SK-N-SH treated with all-trans-retinoic acid at 6 μM for 48 hours (cell line): Measurements from ENCODE around the gene C1R.
A peak's percentile ranks its signal among the peaks of the same experiment; 100 is the strongest.

Experiments used
- ATAC-seq: fragments of 200-7000 bp; cut with Tn5 transposase; 3 replicates; pipeline ENCODE4 v1.9.1; 2020; ENCODE audit warnings: mild to moderate bottlenecking, moderate library complexity
- ARNTL ChIP-seq: fragments of 450-650 bp; formaldehyde crosslinking; IDR thresholded peaks from 2 replicates; pipeline ENCODE4 v1.5.0; 2020; ENCODE audit warnings: low read depth, mild to moderate bottlenecking, moderate library complexity, borderline replicate concordance
- ESRRG ChIP-seq: fragments of 250-450 bp; sonication (Bioruptor Pico); IDR thresholded peaks from 2 replicates; pipeline ENCODE4 v1.6.1; 2021; ENCODE audit warnings: mild to moderate bottlenecking
- GLIS3 ChIP-seq: fragments of 250-450 bp; sonication (Bioruptor Pico); IDR thresholded peaks from 2 replicates; pipeline ENCODE4 v1.5.0; 2020; ENCODE audit warnings: mild to moderate bottlenecking, moderate library complexity
- ISL1 ChIP-seq: fragments of 250-450 bp; sonication (Bioruptor Pico); IDR thresholded peaks from 2 replicates; pipeline ENCODE4 v2.1.2; 2022; ENCODE audit warnings: mild to moderate bottlenecking, moderate library complexity
- OSR1 ChIP-seq: fragments of 250-450 bp; sonication (Bioruptor Pico); IDR thresholded peaks from 2 replicates; pipeline ENCODE4 v1.8.0; 2022; ENCODE audit warnings: moderate library complexity, mild to moderate bottlenecking, inconsistent platforms
- SNAI2 ChIP-seq: fragments of 250-450 bp; sonication (Bioruptor Pico); IDR thresholded peaks from 2 replicates; pipeline ENCODE4 v1.5.0; 2020; ENCODE audit warnings: mild to moderate bottlenecking, moderate library complexity
- TCF4 ChIP-seq: fragments of 250-450 bp; sonication (Bioruptor Pico); IDR thresholded peaks from 2 replicates; pipeline ENCODE4 v1.8.0; 2021; ENCODE audit warnings: mild to moderate bottlenecking, moderate library complexity, borderline replicate concordance
- TOX ChIP-seq: fragments of 250-450 bp; sonication (Bioruptor Pico); IDR thresholded peaks from 2 replicates; pipeline ENCODE4 v1.8.0; 2021; ENCODE audit warnings: mild to moderate bottlenecking, moderate library complexity, borderline replicate concordance
- ZC3H10 ChIP-seq: fragments of 250-450 bp; sonication (Bioruptor Pico); IDR thresholded peaks from 2 replicates; pipeline ENCODE4 v1.5.1; 2021; ENCODE audit warnings: mild to moderate bottlenecking, moderate library complexity
- ZFP3 ChIP-seq: fragments of 250-450 bp; sonication (Bioruptor Pico); IDR thresholded peaks from 2 replicates; pipeline ENCODE4 v1.5.0; 2020; ENCODE audit warnings: mild to moderate bottlenecking, moderate library complexity
- ZNF565 ChIP-seq: fragments of 450-650 bp; formaldehyde crosslinking; conservative IDR thresholded peaks from 2 replicates; pipeline ENCODE4 v1.5.0; 2020; ENCODE audit warnings: low read depth, mild to moderate bottlenecking, moderate library complexity
- ZNF70 ChIP-seq: fragments of 450-650 bp; formaldehyde crosslinking; IDR thresholded peaks from 2 replicates; pipeline ENCODE4 v1.5.0; 2020; ENCODE audit warnings: mild to moderate bottlenecking, moderate library complexity
- TF ChIP-seq, protein P1 (sequence below): fragments of 250-450 bp; sonication (Bioruptor Pico); IDR thresholded peaks from 2 replicates; pipeline ENCODE4 v1.5.1; 2021; ENCODE audit warnings: mild to moderate bottlenecking, moderate library complexity
- TF ChIP-seq, protein P2 (sequence below): fragments of 250-450 bp; sonication (Bioruptor Pico); IDR thresholded peaks from 2 replicates; pipeline ENCODE4 v1.5.0; 2020; ENCODE audit warnings: mild to moderate bottlenecking, moderate library complexity
- TF ChIP-seq, protein P3 (sequence below): fragments of 250-450 bp; sonication (Bioruptor Pico); IDR thresholded peaks from 2 replicates; pipeline ENCODE4 v1.8.0; 2021; ENCODE audit warnings: low read depth, mild to moderate bottlenecking, moderate library complexity, borderline replicate concordance
- TF ChIP-seq, protein P4 (sequence below): fragments of 250-450 bp; sonication (Bioruptor Pico); IDR thresholded peaks from 2 replicates; pipeline ENCODE4 v1.5.1; 2020; ENCODE audit warnings: low read depth, mild to moderate bottlenecking, moderate library complexity

Gene C1R

DNA sequence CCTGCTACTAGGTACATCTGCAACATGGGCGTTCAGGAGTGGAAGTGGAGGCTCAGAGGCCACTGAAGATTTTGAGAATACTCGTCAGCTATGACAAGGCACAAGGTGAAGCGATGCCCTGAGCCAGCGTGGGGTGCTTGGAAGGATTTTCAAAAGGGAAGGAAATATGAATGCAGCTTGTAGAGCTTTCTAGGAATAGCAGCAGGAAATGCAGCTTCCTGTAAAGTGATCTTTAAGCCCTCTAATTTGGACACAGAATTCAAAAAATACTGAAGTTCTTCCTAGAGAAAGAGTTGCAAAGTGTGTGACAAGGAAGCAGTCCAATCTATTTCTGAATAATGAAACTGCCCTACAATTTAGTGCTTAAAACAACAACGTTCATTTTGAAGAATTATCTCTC is 44.9 kb downstream of the C1R start:
- ATAC-seq, result no peak
- no peak for TF ChIP-seq ZFP3 (CRISPR knock-in tag)
- TF ChIP-seq, protein P1, sequence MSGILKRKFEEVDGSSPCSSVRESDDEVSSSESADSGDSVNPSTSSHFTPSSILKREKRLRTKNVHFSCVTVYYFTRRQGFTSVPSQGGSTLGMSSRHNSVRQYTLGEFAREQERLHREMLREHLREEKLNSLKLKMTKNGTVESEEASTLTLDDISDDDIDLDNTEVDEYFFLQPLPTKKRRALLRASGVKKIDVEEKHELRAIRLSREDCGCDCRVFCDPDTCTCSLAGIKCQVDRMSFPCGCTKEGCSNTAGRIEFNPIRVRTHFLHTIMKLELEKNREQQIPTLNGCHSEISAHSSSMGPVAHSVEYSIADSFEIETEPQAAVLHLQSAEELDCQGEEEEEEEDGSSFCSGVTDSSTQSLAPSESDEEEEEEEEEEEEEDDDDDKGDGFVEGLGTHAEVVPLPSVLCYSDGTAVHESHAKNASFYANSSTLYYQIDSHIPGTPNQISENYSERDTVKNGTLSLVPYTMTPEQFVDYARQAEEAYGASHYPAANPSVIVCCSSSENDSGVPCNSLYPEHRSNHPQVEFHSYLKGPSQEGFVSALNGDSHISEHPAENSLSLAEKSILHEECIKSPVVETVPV, result no peak
- TF ChIP-seq GLIS3 (CRISPR knock-in tag), result no peak
- TF ChIP-seq TCF4 (CRISPR knock-in tag), result no peak
- TF ChIP-seq, all 23 proteins: peak for 0

DNA sequence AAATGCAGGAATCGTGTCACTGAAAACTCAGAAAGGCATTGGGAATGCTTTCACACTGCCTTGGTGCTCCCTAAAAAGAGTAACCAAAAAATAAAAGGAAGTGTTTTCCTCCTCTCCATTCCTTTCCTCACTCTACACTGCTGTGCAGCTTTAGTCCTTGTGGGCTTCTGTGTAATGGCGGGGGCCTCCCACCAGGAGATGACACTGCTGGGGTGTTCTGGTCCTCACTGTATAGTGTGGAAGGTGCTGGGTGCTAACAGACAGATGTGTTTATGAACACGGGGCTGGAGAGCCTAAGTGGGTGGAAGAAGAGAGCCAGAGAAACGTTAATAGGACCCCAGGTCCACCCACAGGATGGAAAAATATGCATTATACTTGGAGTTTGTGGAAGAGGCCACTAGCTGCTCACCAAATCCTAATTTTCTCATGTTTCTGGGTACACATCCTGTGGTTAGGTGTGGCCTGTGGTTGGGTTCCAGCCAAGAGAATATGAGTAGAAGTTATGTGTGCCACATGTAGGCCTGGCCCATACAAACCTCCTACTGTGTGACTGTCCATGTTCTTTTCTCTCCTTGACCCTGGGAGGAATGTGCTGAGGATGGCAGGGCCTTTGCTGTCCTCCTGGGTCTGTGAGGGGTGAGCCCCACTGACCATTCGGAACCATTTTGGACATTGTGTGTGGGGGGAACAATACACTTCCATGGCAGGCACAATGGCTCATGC is 45.7 kb downstream of the C1R start:
- ATAC-seq, result no peak

DNA sequence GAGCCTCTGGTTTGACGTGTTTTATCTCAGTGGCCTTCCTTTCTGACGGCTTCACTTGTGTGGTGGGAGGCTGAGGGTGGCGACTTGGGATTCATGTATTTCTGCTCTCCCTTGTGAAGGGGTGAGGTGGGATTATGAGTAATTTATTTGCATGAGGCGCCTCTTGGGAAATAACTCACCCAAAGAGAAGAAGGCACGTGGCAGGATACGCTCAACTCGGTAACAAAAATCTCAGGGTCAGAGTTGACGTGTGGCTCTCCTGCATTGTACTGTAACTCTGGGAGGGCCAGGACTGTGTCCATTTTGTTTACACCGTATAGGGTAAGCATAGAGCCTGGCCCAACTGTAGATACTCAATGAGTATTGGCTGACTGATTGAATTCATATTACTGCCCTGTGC is 46.3 kb downstream of the C1R start:
- TF ChIP-seq ZC3H10 (CRISPR knock-in tag) (no peak), OSR1 (CRISPR knock-in tag) (no peak), TOX (no peak), GLIS3 (CRISPR knock-in tag) (no peak), ZNF70 (CRISPR knock-in tag) (no peak), TCF4 (CRISPR knock-in tag) (no peak), ESRRG (no peak)
- TF ChIP-seq, protein P1, result no peak
- TF ChIP-seq, protein P2, sequence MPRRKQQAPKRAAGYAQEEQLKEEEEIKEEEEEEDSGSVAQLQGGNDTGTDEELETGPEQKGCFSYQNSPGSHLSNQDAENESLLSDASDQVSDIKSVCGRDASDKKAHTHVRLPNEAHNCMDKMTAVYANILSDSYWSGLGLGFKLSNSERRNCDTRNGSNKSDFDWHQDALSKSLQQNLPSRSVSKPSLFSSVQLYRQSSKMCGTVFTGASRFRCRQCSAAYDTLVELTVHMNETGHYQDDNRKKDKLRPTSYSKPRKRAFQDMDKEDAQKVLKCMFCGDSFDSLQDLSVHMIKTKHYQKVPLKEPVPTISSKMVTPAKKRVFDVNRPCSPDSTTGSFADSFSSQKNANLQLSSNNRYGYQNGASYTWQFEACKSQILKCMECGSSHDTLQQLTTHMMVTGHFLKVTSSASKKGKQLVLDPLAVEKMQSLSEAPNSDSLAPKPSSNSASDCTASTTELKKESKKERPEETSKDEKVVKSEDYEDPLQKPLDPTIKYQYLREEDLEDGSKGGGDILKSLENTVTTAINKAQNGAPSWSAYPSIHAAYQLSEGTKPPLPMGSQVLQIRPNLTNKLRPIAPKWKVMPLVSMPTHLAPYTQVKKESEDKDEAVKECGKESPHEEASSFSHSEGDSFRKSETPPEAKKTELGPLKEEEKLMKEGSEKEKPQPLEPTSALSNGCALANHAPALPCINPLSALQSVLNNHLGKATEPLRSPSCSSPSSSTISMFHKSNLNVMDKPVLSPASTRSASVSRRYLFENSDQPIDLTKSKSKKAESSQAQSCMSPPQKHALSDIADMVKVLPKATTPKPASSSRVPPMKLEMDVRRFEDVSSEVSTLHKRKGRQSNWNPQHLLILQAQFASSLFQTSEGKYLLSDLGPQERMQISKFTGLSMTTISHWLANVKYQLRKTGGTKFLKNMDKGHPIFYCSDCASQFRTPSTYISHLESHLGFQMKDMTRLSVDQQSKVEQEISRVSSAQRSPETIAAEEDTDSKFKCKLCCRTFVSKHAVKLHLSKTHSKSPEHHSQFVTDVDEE (CRISPR knock-in tag), result no peak
- ATAC-seq, result no peak

More for the DNA sequence above, 45.7 kb downstream of the C1R start:
- TF ChIP-seq ISL1 (CRISPR knock-in tag) (no peak), ZNF565 (CRISPR knock-in tag) (no peak), ESRRG (no peak), SNAI2 (CRISPR knock-in tag) (no peak), TCF4 (CRISPR knock-in tag) (no peak), ARNTL (CRISPR knock-in tag) (no peak), TOX (no peak)
- TF ChIP-seq, protein P3, sequence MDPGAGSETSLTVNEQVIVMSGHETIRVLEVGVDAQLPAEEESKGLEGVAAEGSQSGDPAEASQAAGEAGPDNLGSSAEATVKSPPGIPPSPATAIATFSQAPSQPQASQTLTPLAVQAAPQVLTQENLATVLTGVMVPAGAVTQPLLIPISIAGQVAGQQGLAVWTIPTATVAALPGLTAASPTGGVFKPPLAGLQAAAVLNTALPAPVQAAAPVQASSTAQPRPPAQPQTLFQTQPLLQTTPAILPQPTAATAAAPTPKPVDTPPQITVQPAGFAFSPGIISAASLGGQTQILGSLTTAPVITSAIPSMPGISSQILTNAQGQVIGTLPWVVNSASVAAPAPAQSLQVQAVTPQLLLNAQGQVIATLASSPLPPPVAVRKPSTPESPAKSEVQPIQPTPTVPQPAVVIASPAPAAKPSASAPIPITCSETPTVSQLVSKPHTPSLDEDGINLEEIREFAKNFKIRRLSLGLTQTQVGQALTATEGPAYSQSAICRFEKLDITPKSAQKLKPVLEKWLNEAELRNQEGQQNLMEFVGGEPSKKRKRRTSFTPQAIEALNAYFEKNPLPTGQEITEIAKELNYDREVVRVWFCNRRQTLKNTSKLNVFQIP (CRISPR knock-in tag), result no peak
- TF ChIP-seq, protein P4, sequence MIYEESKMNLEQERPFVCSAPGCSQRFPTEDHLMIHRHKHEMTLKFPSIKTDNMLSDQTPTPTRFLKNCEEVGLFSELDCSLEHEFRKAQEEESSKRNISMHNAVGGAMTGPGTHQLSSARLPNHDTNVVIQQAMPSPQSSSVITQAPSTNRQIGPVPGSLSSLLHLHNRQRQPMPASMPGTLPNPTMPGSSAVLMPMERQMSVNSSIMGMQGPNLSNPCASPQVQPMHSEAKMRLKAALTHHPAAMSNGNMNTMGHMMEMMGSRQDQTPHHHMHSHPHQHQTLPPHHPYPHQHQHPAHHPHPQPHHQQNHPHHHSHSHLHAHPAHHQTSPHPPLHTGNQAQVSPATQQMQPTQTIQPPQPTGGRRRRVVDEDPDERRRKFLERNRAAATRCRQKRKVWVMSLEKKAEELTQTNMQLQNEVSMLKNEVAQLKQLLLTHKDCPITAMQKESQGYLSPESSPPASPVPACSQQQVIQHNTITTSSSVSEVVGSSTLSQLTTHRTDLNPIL (CRISPR knock-in tag), result no peak
- TF ChIP-seq, protein P1, result no peak
- TF ChIP-seq, all 23 proteins: peak for 0

DNA sequence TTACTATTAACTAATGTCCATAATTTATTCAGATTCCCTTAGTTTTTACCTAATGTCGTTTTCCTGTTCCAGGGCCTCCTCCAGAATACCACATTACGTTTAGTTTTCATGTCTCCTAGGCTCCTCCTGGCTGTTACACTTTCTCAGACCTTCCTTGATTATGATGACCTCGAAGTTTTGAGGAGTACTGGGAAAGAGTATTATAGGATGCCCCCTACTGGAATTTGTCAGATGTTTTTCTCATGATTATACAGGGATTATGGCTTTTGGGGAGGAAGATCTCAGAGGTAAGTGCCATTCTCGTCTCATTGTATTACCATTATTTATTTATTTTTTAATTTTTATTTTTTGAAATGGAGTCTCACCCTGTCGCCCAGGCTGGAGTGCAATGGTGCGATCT is 49.4 kb downstream of the C1R start:
- peak; percentile 88 for ATAC-seq
- TF ChIP-seq ZC3H10 (CRISPR knock-in tag) (no peak), ZNF70 (CRISPR knock-in tag) (no peak), SNAI2 (CRISPR knock-in tag) (no peak), ARNTL (CRISPR knock-in tag) (no peak), ESRRG (no peak), ISL1 (CRISPR knock-in tag) (no peak)
- TF ChIP-seq, protein P4 (CRISPR knock-in tag), result no peak
- TF ChIP-seq, protein P2 (CRISPR knock-in tag), result no peak
- TF ChIP-seq, protein P3 (CRISPR knock-in tag), result no peak
